Islet precursor cell (in vitro differentiated cells): ENCODE data around the gene GSTO2.
"Not testable (repeated sequence)": the region's sequence is repeated elsewhere in the genome, so short reads cannot be mapped to it uniquely, and the experiment has no call there.

ENCODE experiments used
- DNase-seq: peaks from one replicate; pipeline ENCODE4 v3.0.0-alpha.2; 2018

The GSTO2 gene

GRCh38 chr10:104268713-104269645, at the start of gene GSTO2:
GSTO2 (plus strand) TSS chr10:104269184; CDS start chr10:104274916, 5,732 bp downstream.
- peak; percentile 99 for DNase-seq

- DNase-seq = no peak
Observed at GRCh38 chr10:104220522-104220921, 48.5 kb upstream of the GSTO2 start.

- DNase-seq = no peak
Observed at GRCh38 chr10:104223304-104223703, 45.7 kb upstream of the GSTO2 start.

GRCh38 chr10:104230490-104230889, 38.5 kb upstream of the GSTO2 start:
- DNase-seq = no peak

- DNase-seq = peak; percentile 98
Observed at GRCh38 chr10:104231784-104232612, 37.0 kb upstream of the GSTO2 start, which contains the start of gene CFAP43. CFAP43 (minus strand) TSS chr10:104232364; CDS start chr10:104232246, 118 bp downstream.

GRCh38 chr10:104232613-104233102, 36.3 kb upstream of the GSTO2 start:
- no peak for DNase-seq

GRCh38 chr10:104233817-104234216, 35.2 kb upstream of the GSTO2 start:
- DNase-seq = no peak

GRCh38 chr10:104234934-104235333, 34.0 kb upstream of the GSTO2 start:
- DNase-seq = no peak

GRCh38 chr10:104235801-104236200, 33.2 kb upstream of the GSTO2 start:
- DNase-seq = no peak

GRCh38 chr10:104240078-104240477, 28.9 kb upstream of the GSTO2 start:
- DNase-seq = no peak

GRCh38 chr10:104242545-104242944, 26.4 kb upstream of the GSTO2 start:
- DNase-seq = no peak

GRCh38 chr10:104243009-104243408, 26.0 kb upstream of the GSTO2 start:
- DNase-seq = not testable (repeated sequence)

GRCh38 chr10:104243512-104243911, 25.5 kb upstream of the GSTO2 start:
- no peak for DNase-seq

GRCh38 chr10:104245066-104245632, 23.8 kb upstream of the GSTO2 start:
- no peak for DNase-seq

- no peak for DNase-seq
Observed at GRCh38 chr10:104246976-104247375, 22.0 kb upstream of the GSTO2 start.

GRCh38 chr10:104247513-104248146, 21.4 kb upstream of the GSTO2 start:
- no peak for DNase-seq

GRCh38 chr10:104248931-104249330, 20.1 kb upstream of the GSTO2 start:
- DNase-seq = not testable (repeated sequence)

- no peak for DNase-seq
Observed at GRCh38 chr10:104250371-104250770, 18.6 kb upstream of the GSTO2 start.

GRCh38 chr10:104251443-104251842, 17.5 kb upstream of the GSTO2 start:
- DNase-seq = no peak

GRCh38 chr10:104252368-104252767, 16.6 kb upstream of the GSTO2 start:
- DNase-seq = no peak

- DNase-seq = no peak
Observed at GRCh38 chr10:104253106-104253505, 15.9 kb upstream of the GSTO2 start.

GRCh38 chr10:104253606-104254410, 15.2 kb upstream of the GSTO2 start:
- no peak for DNase-seq
